ENCODE measurements around the gene DEFB121.

The DEFB121 gene

GRCh38 chr20:31355981-31356380, 50.0 kb downstream of the DEFB121 start:
- DNase-seq: no peak
